WTC11 (cell line): ENCODE data around the gene SNX13. TPM values are rescaled to one million over a fixed set of nuclear protein-coding genes. Genes with fewer than 3 reads are reported as not detected.
"Not testable (repeated sequence)": the region's sequence is repeated elsewhere in the genome, so short reads cannot be mapped to it uniquely, and the experiment has no call there.

Experiments
- ATAC-seq: fragments of 200-7000 bp; cut with Tn5 transposase; 2 replicates; pipeline ENCODE4 v1.10.0; 2021; ENCODE audit warnings: mild to moderate bottlenecking, moderate library complexity
- CTCF ChIA-PET: fragments of 300-600 bp; sonication (Branson Sonifier 250); formaldehyde crosslinking; loops from one replicate; lab custom pipeline; 2021; ENCODE audit warnings: antibody characterized with exemption; lab: Charles Lee
- POLR2A ChIA-PET: fragments of 350-600 bp; sonication (Branson Sonifier 250); formaldehyde crosslinking; loops from one replicate; lab custom pipeline; 2021; ENCODE audit warnings: antibody characterized with exemption; lab: Charles Lee
- DNase-seq: peaks from one replicate; pipeline ENCODE4 v3.0.0; 2021; ENCODE audit warnings: low spot score
- H3K27ac Mint-ChIP-seq: 2 replicates; pipeline ENCODE4 v1.8.0; 2021; ENCODE audit warnings: mixed read lengths
- H3K27me3 Mint-ChIP-seq: 2 replicates; pipeline ENCODE4 v1.8.0; 2021; ENCODE audit warnings: low read depth, mild to moderate bottlenecking, moderate library complexity, mixed read lengths
- H3K36me3 Mint-ChIP-seq: 2 replicates; pipeline ENCODE4 v1.8.0; 2021; ENCODE audit warnings: mixed read lengths
- H3K4me1 Mint-ChIP-seq: 2 replicates; pipeline ENCODE4 v1.8.0; 2022; ENCODE audit warnings: mixed read lengths
- H3K4me3 Mint-ChIP-seq: 2 replicates; pipeline ENCODE4 v1.8.0; 2021; ENCODE audit warnings: mild to moderate bottlenecking, moderate library complexity, mixed read lengths
- H3K9me3 Mint-ChIP-seq: 2 replicates; pipeline ENCODE4 v1.8.0; 2021; ENCODE audit warnings: mixed read lengths
- FOXJ3 ChIP-seq: sonication (generic); formaldehyde crosslinking; IDR thresholded peaks from 2 replicates; pipeline ENCODE4 v1.9.0; 2021; ENCODE audit warnings: missing genetic modification reagents, mild to moderate bottlenecking, borderline replicate concordance
- GABPB1 ChIP-seq: sonication (generic); formaldehyde crosslinking; IDR thresholded peaks from 2 replicates; pipeline ENCODE4 v1.8.1; 2023; ENCODE audit warnings: mild to moderate bottlenecking, missing genetic modification reagents
- HMGA2 ChIP-seq: fragments of 250-450 bp; sonication (Bioruptor Pico); IDR thresholded peaks from 2 replicates; pipeline ENCODE4 v1.4.0; 2021; ENCODE audit warnings: mild to moderate bottlenecking, moderate library complexity
- MYBL2 ChIP-seq: sonication (generic); formaldehyde crosslinking; IDR thresholded peaks from 2 replicates; pipeline ENCODE4 v1.8.1; 2023; ENCODE audit warnings: mild to moderate bottlenecking, moderate library complexity, missing genetic modification reagents
- NFATC4 ChIP-seq: fragments of 250-450 bp; sonication (Bioruptor Pico); IDR thresholded peaks from 2 replicates; pipeline ENCODE4 v1.9.0; 2021; ENCODE audit warnings: mild to moderate bottlenecking
- OVOL2 ChIP-seq: fragments of 250-450 bp; sonication (Bioruptor Pico); IDR thresholded peaks from 2 replicates; pipeline ENCODE4 v1.9.0; 2021; ENCODE audit warnings: mild to moderate bottlenecking, borderline replicate concordance
- RELA ChIP-seq: sonication (generic); formaldehyde crosslinking; IDR thresholded peaks from 2 replicates; pipeline ENCODE4 v1.8.1; 2022; ENCODE audit warnings: missing genetic modification reagents, mild to moderate bottlenecking, borderline replicate concordance
- TEAD4 ChIP-seq: sonication (generic); formaldehyde crosslinking; IDR thresholded peaks from 2 replicates; pipeline ENCODE4 v1.8.0; 2022; ENCODE audit warnings: mild to moderate bottlenecking, missing genetic modification reagents
- total RNA-seq: library from RNA; stranded (reverse); gene quantifications from 3 replicates; pipeline ENCODE4 v1.2.3, GENCODE V29; 2021
- TF ChIP-seq, protein P1 (sequence below): sonication (generic); formaldehyde crosslinking; IDR thresholded peaks from 2 replicates; pipeline ENCODE4 v1.8.0; 2023; ENCODE audit warnings: missing genetic modification reagents, mild to moderate bottlenecking, borderline replicate concordance
- TF ChIP-seq, protein P2 (sequence below): fragments of 250-450 bp; sonication (Bioruptor Pico); IDR thresholded peaks from 2 replicates; pipeline ENCODE4 v1.9.0; 2021; ENCODE audit warnings: mild to moderate bottlenecking, borderline replicate concordance

The SNX13 gene
- total RNA-seq, 1 experiment from 2014 or later, result 27.5 TPM

DNA sequence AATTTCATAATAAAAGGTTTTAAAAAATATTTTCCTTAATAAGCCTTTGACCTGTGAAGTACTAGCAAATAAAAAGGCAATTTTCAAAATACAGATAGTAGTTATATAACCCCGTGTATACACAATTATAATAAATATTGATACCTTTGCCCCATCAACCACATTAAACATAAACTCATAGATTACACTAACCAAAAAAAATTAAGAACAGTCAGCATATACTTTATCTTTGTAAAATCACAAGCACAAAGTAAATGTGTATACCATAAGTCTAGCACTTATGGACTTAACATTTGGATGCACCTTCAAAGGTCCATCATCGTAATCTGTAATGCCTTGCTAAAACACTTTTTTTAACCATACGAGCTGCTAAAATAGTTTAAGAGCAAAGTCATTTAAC lies 123.4 kb downstream of the SNX13 start (continued):
- TF ChIP-seq, protein P1, sequence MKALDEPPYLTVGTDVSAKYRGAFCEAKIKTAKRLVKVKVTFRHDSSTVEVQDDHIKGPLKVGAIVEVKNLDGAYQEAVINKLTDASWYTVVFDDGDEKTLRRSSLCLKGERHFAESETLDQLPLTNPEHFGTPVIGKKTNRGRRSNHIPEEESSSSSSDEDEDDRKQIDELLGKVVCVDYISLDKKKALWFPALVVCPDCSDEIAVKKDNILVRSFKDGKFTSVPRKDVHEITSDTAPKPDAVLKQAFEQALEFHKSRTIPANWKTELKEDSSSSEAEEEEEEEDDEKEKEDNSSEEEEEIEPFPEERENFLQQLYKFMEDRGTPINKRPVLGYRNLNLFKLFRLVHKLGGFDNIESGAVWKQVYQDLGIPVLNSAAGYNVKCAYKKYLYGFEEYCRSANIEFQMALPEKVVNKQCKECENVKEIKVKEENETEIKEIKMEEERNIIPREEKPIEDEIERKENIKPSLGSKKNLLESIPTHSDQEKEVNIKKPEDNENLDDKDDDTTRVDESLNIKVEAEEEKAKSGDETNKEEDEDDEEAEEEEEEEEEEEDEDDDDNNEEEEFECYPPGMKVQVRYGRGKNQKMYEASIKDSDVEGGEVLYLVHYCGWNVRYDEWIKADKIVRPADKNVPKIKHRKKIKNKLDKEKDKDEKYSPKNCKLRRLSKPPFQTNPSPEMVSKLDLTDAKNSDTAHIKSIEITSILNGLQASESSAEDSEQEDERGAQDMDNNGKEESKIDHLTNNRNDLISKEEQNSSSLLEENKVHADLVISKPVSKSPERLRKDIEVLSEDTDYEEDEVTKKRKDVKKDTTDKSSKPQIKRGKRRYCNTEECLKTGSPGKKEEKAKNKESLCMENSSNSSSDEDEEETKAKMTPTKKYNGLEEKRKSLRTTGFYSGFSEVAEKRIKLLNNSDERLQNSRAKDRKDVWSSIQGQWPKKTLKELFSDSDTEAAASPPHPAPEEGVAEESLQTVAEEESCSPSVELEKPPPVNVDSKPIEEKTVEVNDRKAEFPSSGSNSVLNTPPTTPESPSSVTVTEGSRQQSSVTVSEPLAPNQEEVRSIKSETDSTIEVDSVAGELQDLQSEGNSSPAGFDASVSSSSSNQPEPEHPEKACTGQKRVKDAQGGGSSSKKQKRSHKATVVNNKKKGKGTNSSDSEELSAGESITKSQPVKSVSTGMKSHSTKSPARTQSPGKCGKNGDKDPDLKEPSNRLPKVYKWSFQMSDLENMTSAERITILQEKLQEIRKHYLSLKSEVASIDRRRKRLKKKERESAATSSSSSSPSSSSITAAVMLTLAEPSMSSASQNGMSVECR, result no peak
- TF ChIP-seq TEAD4 (CRISPR knock-in tag) (no peak), NFATC4 (CRISPR knock-in tag) (no peak), OVOL2 (CRISPR knock-in tag) (no peak), MYBL2 (CRISPR knock-in tag) (no peak)
- TF ChIP-seq, protein P2, sequence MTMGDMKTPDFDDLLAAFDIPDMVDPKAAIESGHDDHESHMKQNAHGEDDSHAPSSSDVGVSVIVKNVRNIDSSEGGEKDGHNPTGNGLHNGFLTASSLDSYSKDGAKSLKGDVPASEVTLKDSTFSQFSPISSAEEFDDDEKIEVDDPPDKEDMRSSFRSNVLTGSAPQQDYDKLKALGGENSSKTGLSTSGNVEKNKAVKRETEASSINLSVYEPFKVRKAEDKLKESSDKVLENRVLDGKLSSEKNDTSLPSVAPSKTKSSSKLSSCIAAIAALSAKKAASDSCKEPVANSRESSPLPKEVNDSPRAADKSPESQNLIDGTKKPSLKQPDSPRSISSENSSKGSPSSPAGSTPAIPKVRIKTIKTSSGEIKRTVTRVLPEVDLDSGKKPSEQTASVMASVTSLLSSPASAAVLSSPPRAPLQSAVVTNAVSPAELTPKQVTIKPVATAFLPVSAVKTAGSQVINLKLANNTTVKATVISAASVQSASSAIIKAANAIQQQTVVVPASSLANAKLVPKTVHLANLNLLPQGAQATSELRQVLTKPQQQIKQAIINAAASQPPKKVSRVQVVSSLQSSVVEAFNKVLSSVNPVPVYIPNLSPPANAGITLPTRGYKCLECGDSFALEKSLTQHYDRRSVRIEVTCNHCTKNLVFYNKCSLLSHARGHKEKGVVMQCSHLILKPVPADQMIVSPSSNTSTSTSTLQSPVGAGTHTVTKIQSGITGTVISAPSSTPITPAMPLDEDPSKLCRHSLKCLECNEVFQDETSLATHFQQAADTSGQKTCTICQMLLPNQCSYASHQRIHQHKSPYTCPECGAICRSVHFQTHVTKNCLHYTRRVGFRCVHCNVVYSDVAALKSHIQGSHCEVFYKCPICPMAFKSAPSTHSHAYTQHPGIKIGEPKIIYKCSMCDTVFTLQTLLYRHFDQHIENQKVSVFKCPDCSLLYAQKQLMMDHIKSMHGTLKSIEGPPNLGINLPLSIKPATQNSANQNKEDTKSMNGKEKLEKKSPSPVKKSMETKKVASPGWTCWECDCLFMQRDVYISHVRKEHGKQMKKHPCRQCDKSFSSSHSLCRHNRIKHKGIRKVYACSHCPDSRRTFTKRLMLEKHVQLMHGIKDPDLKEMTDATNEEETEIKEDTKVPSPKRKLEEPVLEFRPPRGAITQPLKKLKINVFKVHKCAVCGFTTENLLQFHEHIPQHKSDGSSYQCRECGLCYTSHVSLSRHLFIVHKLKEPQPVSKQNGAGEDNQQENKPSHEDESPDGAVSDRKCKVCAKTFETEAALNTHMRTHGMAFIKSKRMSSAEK (CRISPR knock-in tag), result no peak

DNA sequence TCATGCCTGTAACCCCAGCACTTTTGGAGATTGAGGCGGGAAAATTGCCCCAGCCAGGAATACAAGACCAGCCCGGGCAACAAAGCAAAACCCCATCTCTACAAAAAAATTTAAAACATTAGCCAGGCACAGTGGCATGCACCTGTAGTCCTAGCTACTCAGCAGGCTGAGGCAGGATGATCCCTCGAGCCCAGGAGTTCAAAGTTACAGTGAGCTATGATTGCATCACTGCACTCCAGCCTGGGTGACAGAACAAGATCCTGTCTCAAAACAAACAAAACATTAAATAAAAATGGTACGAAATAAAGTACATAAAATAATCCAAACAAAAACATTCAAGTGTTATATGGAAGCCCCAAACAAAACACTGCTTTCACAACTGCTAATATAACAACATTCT lies 125.0 kb downstream of the SNX13 start:
- no peak overlapping the region for H3K27ac Mint-ChIP-seq
- DNase-seq, result no peak
- peaks cover 7% of the 10 kb centered on the region for H3K4me1 Mint-ChIP-seq
- ATAC-seq, result no peak
- no peaks in the 10 kb centered on the region for H3K27me3 Mint-ChIP-seq
- POLR2A ChIA-PET, result no interaction called here
- peaks cover 24% of the 10 kb centered on the region for H3K36me3 Mint-ChIP-seq
- TF ChIP-seq RELA, result no peak
- TF ChIP-seq GABPB1 (CRISPR knock-in tag), result peak; percentile 89
- peaks cover 20% of the 10 kb centered on the region for H3K9me3 Mint-ChIP-seq
- H3K4me3 Mint-ChIP-seq, result no peak overlapping the region
- CTCF ChIA-PET, result interaction anchor here (0.8 to 1.2 kb wide), 4 partner anchors 45 to 249 kb away, joined by 3 to 5 read pairs (median 4); no protein-coding TSS in a partner anchor

DNA sequence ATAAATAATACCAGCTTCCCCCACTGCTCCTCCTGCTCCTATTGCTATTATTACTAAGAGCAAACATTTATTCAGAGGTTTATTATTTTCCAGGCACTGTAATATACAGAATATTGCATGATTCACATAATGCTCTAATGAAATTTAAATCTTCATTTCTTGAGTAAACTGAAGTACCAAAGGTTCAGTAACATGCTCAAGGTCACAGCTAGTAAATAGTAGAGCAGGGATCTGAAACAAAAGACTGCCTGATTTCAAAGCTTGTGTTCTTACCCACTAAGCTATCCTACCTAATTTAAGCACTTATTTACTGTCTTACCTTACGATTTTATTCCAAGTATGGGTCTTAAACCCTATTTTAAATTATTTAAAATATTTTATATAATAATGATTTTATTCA lies 126.2 kb downstream of the SNX13 start:
- ATAC-seq, result no peak
- peaks cover 24% of the 10 kb centered on the region for H3K36me3 Mint-ChIP-seq
- peaks cover 10% of the 10 kb centered on the region for H3K4me1 Mint-ChIP-seq
- no peak overlapping the region for H3K4me3 Mint-ChIP-seq
- H3K27ac Mint-ChIP-seq, result no peak overlapping the region
- H3K27me3 Mint-ChIP-seq, result no peaks in the 10 kb centered on the region
- H3K9me3 Mint-ChIP-seq, result peaks cover 20% of the 10 kb centered on the region
- no peak for TF ChIP-seq FOXJ3
- 0 out of 2 replicates have a peak, but pooled peaks have one; percentile 18 for TF ChIP-seq HMGA2
- TF ChIP-seq, all 79 proteins: peak for 1
- ChIA-PET POLR2A (no interaction called here), CTCF (interaction anchor here (1.1 kb wide), 1 partner anchor 44 kb away, joined by 4 read pairs; no protein-coding TSS in a partner anchor)
- DNase-seq, result no peak

DNA sequence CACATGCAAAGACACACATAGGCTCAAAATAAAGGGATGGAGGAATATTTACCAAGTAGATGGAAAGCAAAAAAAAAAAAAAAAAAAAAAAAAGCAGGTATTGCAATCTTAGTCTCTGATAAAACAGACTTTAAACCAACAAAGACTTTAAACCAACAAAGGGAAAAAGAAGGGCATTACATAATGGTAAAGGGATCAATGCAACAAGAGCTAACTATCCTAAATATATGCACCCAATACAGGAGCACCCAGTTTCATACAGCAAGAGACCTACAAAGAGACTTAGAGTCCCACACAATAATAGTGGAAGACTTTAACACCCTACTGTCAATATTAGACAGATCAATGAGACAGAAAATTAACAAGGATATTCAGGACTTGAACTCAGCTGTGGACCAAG lies 131.1 kb downstream of the SNX13 start:
- Mint-ChIP-seq H3K4me1 (peaks cover 28% of the 10 kb centered on the region), H3K9me3 (peaks cover 25% of the 10 kb centered on the region), H3K36me3 (peaks cover 28% of the 10 kb centered on the region)
- CTCF ChIA-PET, ATAC-seq, H3K27me3 Mint-ChIP-seq, H3K4me3 Mint-ChIP-seq, DNase-seq, H3K27ac Mint-ChIP-seq: not testable (repeated sequence)
- POLR2A ChIA-PET, result interaction anchor here (0.7 kb wide), 1 partner anchor 172 kb away, joined by 3 read pairs; no protein-coding TSS in a partner anchor
